Hepatocyte (in vitro differentiated cells): ENCODE results near the gene THSD7B.

Experiments
- CTCF ChIP-seq: fragments of 200-600 bp; sonication (generic); IDR thresholded peaks from 2 replicates; pipeline ENCODE4 v1.5.1; 2016; ENCODE audit warnings: antibody characterized with exemption, mild to moderate bottlenecking; ENCODE audit not compliant: poor library complexity
- EZH2 ChIP-seq: fragments of 200-600 bp; sonication (generic); IDR thresholded peaks from 2 replicates; pipeline ENCODE4 v1.6.1; 2016; ENCODE audit warnings: antibody characterized with exemption, mild to moderate bottlenecking, borderline replicate concordance
- EZH2phosphoT487 ChIP-seq: fragments of 200-600 bp; sonication (generic); IDR thresholded peaks from one replicate; pipeline ENCODE4 v1.6.1; 2018; ENCODE audit warnings: antibody characterized with exemption, mild to moderate bottlenecking, low read depth, moderate library complexity; ENCODE audit not compliant: unreplicated experiment, severe bottlenecking

- TF ChIP-seq CTCF (no peak), EZH2 (no peak), EZH2phosphoT487 (no peak)
Measured at GRCh38 chr2:137221797-137222492, 456.6 kb downstream of the THSD7B start.
